LNCAP (cell line): ENCODE data around the gene MALAT1.

ENCODE experiments used
- CTCF ChIP-seq: fragments of 450-650 bp; IDR thresholded peaks from 2 replicates; pipeline ENCODE4 v1.5.1; 2017; ENCODE audit warnings: mild to moderate bottlenecking

The MALAT1 gene

GRCh38 chr11:65479184-65480145 lies 19.4 kb upstream of the MALAT1 start:
- no peak for TF ChIP-seq CTCF

- TF ChIP-seq CTCF, result no peak
Observed at GRCh38 chr11:65482306-65482850, 16.5 kb upstream of the MALAT1 start.

- no peak for TF ChIP-seq CTCF
Observed at GRCh38 chr11:65485920-65486219, 13.0 kb upstream of the MALAT1 start.

- TF ChIP-seq CTCF, result no peak
Observed at GRCh38 chr11:65486570-65487466, 12.0 kb upstream of the MALAT1 start.

- TF ChIP-seq CTCF, result no peak
Observed at GRCh38 chr11:65487467-65488272, 11.2 kb upstream of the MALAT1 start.

GRCh38 chr11:65488273-65489034 lies 10.4 kb upstream of the MALAT1 start:
- no peak for TF ChIP-seq CTCF
